DND-41 (cell line): ENCODE data around the gene TBXAS1.
A peak's percentile ranks its signal among the peaks of the same experiment; 100 is the strongest.

Experiments
- ATAC-seq: fragments of 200-7000 bp; cut with Tn5 transposase; 3 replicates; pipeline ENCODE4 v1.9.1; 2021; ENCODE audit warnings: low read depth; ENCODE audit not compliant: insufficient read depth
- DNase-seq: peaks from one replicate; pipeline ENCODE4 v3.0.0-alpha.2; 2020
- H2AFZ ChIP-seq: 2 replicates; pipeline ENCODE4 v1.6.0; 2012; ENCODE audit warnings: low read depth, low read length
- H3K27ac ChIP-seq: 2 replicates; pipeline ENCODE4 v1.5.1; 2012; ENCODE audit warnings: low read length, inconsistent platforms
- H3K27me3 ChIP-seq: fragments of 200-600 bp; sonication (generic); 2 replicates; pipeline ENCODE4 v1.6.0; 2012; ENCODE audit warnings: low read length, mild to moderate bottlenecking, inconsistent platforms; ENCODE audit not compliant: insufficient read depth, poor library complexity
- H3K36me3 ChIP-seq: 2 replicates; pipeline ENCODE4 v1.5.1; 2012; ENCODE audit warnings: low read length, inconsistent platforms; ENCODE audit not compliant: insufficient read depth
- H3K4me1 ChIP-seq: 2 replicates; pipeline ENCODE4 v1.5.1; 2012; ENCODE audit warnings: mild to moderate bottlenecking, low read length; ENCODE audit not compliant: insufficient read depth
- H3K4me2 ChIP-seq: 2 replicates; pipeline ENCODE4 v1.6.0; 2012; ENCODE audit warnings: mild to moderate bottlenecking, moderate library complexity, low read length, inconsistent platforms; ENCODE audit not compliant: insufficient read depth
- H3K4me3 ChIP-seq, 2 experiments: fragments of 200-600 bp in 1 of 2; shearing (Covaris generic) in 1 of 2; 2 replicates each; pipeline ENCODE4 v1.5.1; 2012 to 2016; ENCODE audit warnings: inconsistent platforms in 2 of 2, low read length in 2 of 2, mild to moderate bottlenecking in 2 of 2, low read depth in 1 of 2, moderate library complexity in 1 of 2
- H3K79me2 ChIP-seq: 2 replicates; pipeline ENCODE4 v1.6.0; 2012; ENCODE audit warnings: low read length, inconsistent platforms; ENCODE audit not compliant: insufficient read depth
- H3K9ac ChIP-seq: 2 replicates; pipeline ENCODE4 v1.6.0; 2012; ENCODE audit warnings: low read depth, mild to moderate bottlenecking, inconsistent platforms, low read length, moderate library complexity
- H3K9me3 ChIP-seq: 2 replicates; pipeline ENCODE4 v1.5.1; 2012; ENCODE audit warnings: low read length, moderate library complexity, mild to moderate bottlenecking, inconsistent platforms; ENCODE audit not compliant: insufficient read depth, severe bottlenecking
- H4K20me1 ChIP-seq: 2 replicates; pipeline ENCODE4 v1.6.0; 2012; ENCODE audit warnings: low read length; ENCODE audit not compliant: insufficient read depth
- EZH2 ChIP-seq: IDR thresholded peaks from 3 replicates; pipeline ENCODE4 v1.6.1; 2012; ENCODE audit warnings: borderline replicate concordance, low read depth, mild to moderate bottlenecking, moderate library complexity, low read length, inconsistent platforms; ENCODE audit not compliant: severe bottlenecking
- TF ChIP-seq, protein P1 (sequence below): IDR thresholded peaks from 2 replicates; pipeline ENCODE4 v1.5.1; 2012; ENCODE audit warnings: borderline replicate concordance, low read length, moderate library complexity, mild to moderate bottlenecking; ENCODE audit not compliant: poor library complexity, severe bottlenecking; ENCODE audit errors: extremely low read depth

The TBXAS1 gene

DNA sequence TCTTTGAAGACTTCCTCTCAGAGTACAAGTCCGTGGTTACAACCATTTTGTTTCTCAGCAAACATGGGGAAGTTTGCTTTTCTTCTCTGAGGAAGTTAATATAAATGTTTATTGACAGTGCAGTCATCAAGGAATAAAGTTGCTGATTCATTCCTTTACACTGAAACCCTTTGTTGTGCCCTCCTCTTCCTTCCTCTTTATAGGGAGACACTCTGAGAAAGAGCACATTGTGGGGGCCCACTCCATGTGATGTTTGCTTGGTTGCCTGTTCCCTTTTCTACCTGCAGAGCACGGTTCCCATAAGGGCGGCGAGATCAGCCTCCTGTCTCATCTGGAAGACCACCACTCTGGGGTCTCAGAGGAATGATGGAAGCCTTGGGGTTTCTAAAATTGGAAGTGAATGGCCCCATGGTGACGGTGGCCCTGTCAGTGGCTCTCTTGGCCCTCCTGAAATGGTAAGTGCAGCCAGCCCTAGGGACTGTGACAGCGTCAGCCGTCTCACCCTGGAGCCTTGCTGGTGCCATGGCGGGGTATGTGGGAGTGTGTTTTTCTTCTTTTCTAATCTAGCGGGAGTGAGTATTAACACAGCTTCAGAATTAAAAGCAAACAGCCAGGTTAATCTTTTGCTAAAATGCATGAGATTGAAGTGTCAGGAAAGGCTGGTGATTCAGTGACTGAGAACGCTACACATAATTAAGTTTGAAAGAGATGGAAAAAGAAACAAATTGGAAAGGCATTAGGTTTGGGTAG, at the start of gene TBXAS1:
TBXAS1 (plus strand) TSS at position 240 of the 750 bp plus-strand sequence; CDS start at position 367, 127 bp downstream.
- no peak within 1 kb of the TSS for H2AFZ ChIP-seq
- peaks cover 7% of the 10 kb centered on the region for H3K4me1 ChIP-seq
- H3K27me3 ChIP-seq, result peaks cover 12% of the 10 kb centered on the region
- H3K36me3 ChIP-seq, result no peaks in the 10 kb centered on the region
- H4K20me1 ChIP-seq, result no peaks in the 10 kb centered on the region
- DNase-seq (no peak), ATAC-seq (peak; percentile 52; the same call in 2 of the 3 replicates)
- no peak within 1 kb of the TSS for H3K4me2 ChIP-seq
- no peak within 1 kb of the TSS for H3K9ac ChIP-seq
- H3K9me3 ChIP-seq, result no peaks in the 10 kb centered on the region
- H3K79me2 ChIP-seq, result no peaks in the 10 kb centered on the region
- no peak within 1 kb of the TSS for H3K4me3 ChIP-seq
- no peak for TF ChIP-seq EZH2
- TF ChIP-seq, protein P1, sequence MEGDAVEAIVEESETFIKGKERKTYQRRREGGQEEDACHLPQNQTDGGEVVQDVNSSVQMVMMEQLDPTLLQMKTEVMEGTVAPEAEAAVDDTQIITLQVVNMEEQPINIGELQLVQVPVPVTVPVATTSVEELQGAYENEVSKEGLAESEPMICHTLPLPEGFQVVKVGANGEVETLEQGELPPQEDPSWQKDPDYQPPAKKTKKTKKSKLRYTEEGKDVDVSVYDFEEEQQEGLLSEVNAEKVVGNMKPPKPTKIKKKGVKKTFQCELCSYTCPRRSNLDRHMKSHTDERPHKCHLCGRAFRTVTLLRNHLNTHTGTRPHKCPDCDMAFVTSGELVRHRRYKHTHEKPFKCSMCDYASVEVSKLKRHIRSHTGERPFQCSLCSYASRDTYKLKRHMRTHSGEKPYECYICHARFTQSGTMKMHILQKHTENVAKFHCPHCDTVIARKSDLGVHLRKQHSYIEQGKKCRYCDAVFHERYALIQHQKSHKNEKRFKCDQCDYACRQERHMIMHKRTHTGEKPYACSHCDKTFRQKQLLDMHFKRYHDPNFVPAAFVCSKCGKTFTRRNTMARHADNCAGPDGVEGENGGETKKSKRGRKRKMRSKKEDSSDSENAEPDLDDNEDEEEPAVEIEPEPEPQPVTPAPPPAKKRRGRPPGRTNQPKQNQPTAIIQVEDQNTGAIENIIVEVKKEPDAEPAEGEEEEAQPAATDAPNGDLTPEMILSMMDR, result no peak
- no peak within 1 kb of the TSS for H3K27ac ChIP-seq

DNA sequence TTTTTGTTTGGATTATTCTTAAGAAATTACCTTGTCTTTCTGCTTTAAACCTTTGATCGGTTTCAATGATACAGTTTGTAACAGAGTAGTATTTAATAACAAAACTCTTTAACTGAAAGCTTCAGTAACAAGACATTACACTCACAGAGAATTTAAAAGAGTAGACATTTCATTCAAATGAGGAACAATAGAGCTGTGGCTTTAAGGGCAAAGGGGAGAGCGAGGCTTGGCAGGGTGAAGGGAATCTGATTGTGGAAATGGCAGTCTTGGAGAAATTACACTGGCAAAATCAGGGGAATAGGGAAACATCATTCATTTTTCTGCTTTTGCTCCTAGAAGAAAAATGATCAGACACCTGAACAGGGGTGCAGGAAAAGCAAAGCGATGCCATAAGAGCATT, 46.1 kb upstream of the TBXAS1 start:
- no peaks in the 10 kb centered on the region for H4K20me1 ChIP-seq
- H3K4me1 ChIP-seq, result peaks cover 14% of the 10 kb centered on the region
- DNase-seq, result no peak
- TF ChIP-seq, protein P1, result no peak
- no peak for TF ChIP-seq EZH2
- H3K27ac ChIP-seq, result no peak overlapping the region
- H3K36me3 ChIP-seq, result no peaks in the 10 kb centered on the region; the same call in 1 of the 2 replicates
- no peak overlapping the region for H3K9ac ChIP-seq
- no peak for ATAC-seq
- no peak overlapping the region for H3K4me3 ChIP-seq
- no peak overlapping the region for H2AFZ ChIP-seq
- no peak overlapping the region for H3K4me2 ChIP-seq
- no peaks in the 10 kb centered on the region for H3K79me2 ChIP-seq
- peaks cover 55% of the 10 kb centered on the region for H3K27me3 ChIP-seq
- H3K9me3 ChIP-seq, result no peaks in the 10 kb centered on the region

DNA sequence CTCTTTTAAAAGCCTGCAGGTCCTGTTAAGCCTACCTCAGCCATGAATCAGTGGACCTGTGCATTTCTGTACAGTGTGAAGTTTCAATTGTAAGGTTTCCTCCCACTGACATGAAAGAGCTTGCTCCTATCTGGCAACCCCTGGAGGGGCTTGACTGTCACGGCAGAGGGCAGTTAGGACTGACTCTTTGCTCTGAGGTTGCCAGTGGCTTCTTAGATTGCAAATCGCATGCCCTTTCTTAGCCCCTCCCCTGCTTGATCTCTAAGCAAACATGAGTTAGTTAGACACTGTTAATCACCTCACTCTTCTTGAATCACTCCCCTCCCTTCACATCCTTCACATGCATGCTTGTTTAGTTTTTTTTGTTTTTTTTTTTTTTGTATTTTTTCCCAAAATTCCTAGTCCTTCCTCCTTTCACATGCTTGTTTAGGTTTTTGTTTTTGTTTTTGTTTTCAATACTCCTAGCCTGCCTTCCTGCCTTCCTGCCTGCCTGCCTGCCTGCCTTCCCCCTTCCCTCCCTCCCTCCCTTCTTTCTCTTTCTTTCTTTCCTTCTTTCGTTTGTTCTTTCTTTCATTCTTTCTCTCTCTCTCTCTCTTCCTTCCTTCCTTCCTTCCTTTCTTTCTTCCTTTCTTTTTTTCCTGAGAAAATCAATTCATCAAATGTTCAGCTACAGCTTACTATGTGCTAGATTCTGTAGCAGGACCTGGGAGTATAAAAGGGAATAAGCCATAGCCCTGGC, 45.2 kb upstream of the TBXAS1 start:
- Histone ChIP-seq H3K4me2 (no peak overlapping the region), H3K36me3 (no peaks in the 10 kb centered on the region), H2AFZ (no peak overlapping the region), H3K9ac (no peak overlapping the region), H3K4me3 (no peak overlapping the region), H3K4me1 (peaks cover 7% of the 10 kb centered on the region), H4K20me1 (no peaks in the 10 kb centered on the region), H3K9me3 (no peaks in the 10 kb centered on the region), H3K27ac (no peak overlapping the region), H3K79me2 (no peaks in the 10 kb centered on the region), H3K27me3 (peaks cover 51% of the 10 kb centered on the region)
- DNase-seq, result no peak
- ATAC-seq, result no peak
- TF ChIP-seq, protein P1, result no peak
- TF ChIP-seq EZH2, result no peak
